GM23338 (cell line): ENCODE measurements around the gene TRIM25.

Source experiments
- CREB1 ChIP-seq: fragments of 250-450 bp; sonication (Bioruptor Pico); IDR thresholded peaks from 2 replicates; pipeline ENCODE4 v1.5.0; 2020; ENCODE audit warnings: low read depth, mild to moderate bottlenecking, moderate library complexity
- CTCF ChIP-seq, 2 experiments: fragments of 200-600 bp in 1 of 2; sonication (generic) in 1 of 2; conservative IDR thresholded peaks; 2 replicates each; pipeline versions ENCODE4 v1.5.1 to v1.6.1; 2016 to 2017; ENCODE audit warnings: antibody characterized with exemption in 2 of 2, low read depth in 2 of 2, mild to moderate bottlenecking in 2 of 2, moderate library complexity in 1 of 2
- EZH2 ChIP-seq: fragments of 200-600 bp; sonication (generic); IDR thresholded peaks from one replicate; pipeline ENCODE4 v1.8.0; 2017; ENCODE audit warnings: antibody characterized with exemption, mild to moderate bottlenecking, low read depth; ENCODE audit not compliant: unreplicated experiment
- EZH2phosphoT487 ChIP-seq: fragments of 200-600 bp; sonication (generic); IDR thresholded peaks from one replicate; pipeline ENCODE4 v1.8.1; 2018; ENCODE audit warnings: antibody characterized with exemption; ENCODE audit not compliant: unreplicated experiment
- POLR2AphosphoS5 ChIP-seq: IDR thresholded peaks from 2 replicates; pipeline ENCODE4 v1.6.1; 2016; ENCODE audit warnings: antibody characterized with exemption, low read depth
- ZNF114 ChIP-seq: fragments of 250-450 bp; sonication (Bioruptor Pico); IDR thresholded peaks from 2 replicates; pipeline ENCODE4 v1.5.0; 2020; ENCODE audit warnings: mild to moderate bottlenecking, moderate library complexity

- TF ChIP-seq CTCF (conservative IDR thresholded peaks at IDR 0.05; ENCODE audit: low read depth in 2 of 2) (peak in 1 of 2 experiments; percentile 16; a peak in 1 of 4 replicates), EZH2 (no peak), POLR2AphosphoS5 (no peak), EZH2phosphoT487 (no peak), CREB1 (CRISPR knock-in tag) (no peak), ZNF114 (CRISPR knock-in tag) (no peak)
Observed at GRCh38 chr17:56863974-56864373, 49.9 kb downstream of the TRIM25 start.
